ENCODE measurements around the gene RGP1. TPM values are rescaled to one million over a fixed set of nuclear protein-coding genes. Genes with fewer than 3 reads are reported as not detected.
A peak's percentile ranks its signal among the peaks of the same experiment; 100 is the strongest.

The RGP1 gene
- total and polyA plus RNA-seq, 10 donors = 2.2 to 29.2 (median 21.2) TPM

DNA sequence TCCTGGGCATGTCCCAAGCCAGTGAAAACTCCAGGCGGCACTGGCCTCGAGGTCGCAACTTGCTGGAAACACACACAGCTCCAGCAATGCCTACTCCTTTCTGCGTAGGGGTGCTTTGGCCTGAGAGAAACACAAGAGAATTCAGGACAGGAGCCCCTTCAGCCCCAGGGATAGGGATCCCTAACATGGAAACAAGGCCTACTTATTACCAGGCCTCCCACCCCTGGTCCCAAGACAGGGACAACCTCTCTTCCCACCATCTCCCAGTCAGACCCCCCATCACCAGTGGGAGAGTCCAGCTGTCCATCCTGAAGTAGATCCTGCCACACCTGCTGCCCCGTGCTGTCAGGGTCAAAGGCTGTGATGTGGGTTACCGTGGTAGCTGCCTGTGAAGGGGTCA lies 8.8 kb upstream of the RGP1 start:
- Histone ChIP-seq H3K27me3 (replicated peaks in 1 of 7) (no peaks in the 10 kb centered on the region), H3K4me1 (peaks cover 3 to 61% (median 20%) of the 10 kb centered on the region in 6 donors), H3K27ac (peak overlapping the region in 1 of 8 donors; percentile 30), H3K4me3 (no peak overlapping the region), H3K9me3 (no peaks in the 10 kb centered on the region), H3K36me3 (peaks cover 8 to 100% (median 95%) of the 10 kb centered on the region in 6 donors)
- no peak for DNase-seq
- 88 to 96% (median 92%) methylated on average over 4 to 6 of the region's 6 CpGs for WGBS, 5 donors
- intact Hi-C loops (cut with DNase I; ENCODE audit: low total_unique reads) = loop anchor here (10.0 kb wide), 1 partner anchor 65 kb away; no protein-coding TSS in a partner anchor
- TF ChIP-seq CTCF (IDR thresholded peaks at IDR 0.05 in 8 of 11, conservative IDR thresholded peaks at IDR 0.05 in 3 of 11) (no peak), POLR2A (IDR thresholded peaks at IDR 0.05) (no peak), POLR2AphosphoS5 (IDR thresholded peaks at IDR 0.05) (no peak)

DNA sequence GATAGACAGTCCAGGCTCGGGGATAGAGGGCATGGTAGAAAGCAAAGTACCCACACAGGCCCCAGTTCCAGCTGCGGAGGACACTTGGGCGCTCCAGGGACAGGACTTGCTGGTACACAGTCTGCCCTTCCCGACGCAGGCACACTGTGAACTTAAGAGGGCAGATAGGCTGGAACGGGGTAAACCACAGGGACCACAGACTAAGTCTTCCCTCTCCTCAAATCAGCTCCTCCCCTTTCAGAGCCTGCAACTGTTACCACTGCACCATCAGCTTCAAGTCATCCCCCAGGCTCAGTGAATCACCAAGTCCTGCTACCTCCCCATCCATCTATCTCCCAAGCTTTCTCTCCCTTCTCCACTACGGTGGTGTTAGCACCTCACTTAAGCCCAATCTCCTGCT lies 7.3 kb upstream of the RGP1 start:
- no peak for TF ChIP-seq POLR2A (IDR thresholded peaks at IDR 0.05)
- TF ChIP-seq CTCF (IDR thresholded peaks at IDR 0.05 in 8 of 11, conservative IDR thresholded peaks at IDR 0.05 in 3 of 11) = no peak
- no peak for TF ChIP-seq POLR2AphosphoS5 (IDR thresholded peaks at IDR 0.05)
- H3K4me3 ChIP-seq = no peak overlapping the region
- DNase-seq = no peak
- WGBS, 5 donors = 59 to 75% (median 71%) methylated on average over 6 to 7 of the region's 7 CpGs
- H3K27ac ChIP-seq = no peak overlapping the region
- peaks cover 17 to 63% (median 24%) of the 10 kb centered on the region in 6 donors for H3K4me1 ChIP-seq
- intact Hi-C loops (cut with DNase I; ENCODE audit: low total_unique reads) = loop anchor here (10.0 kb wide), 1 partner anchor 63 kb away; no protein-coding TSS in a partner anchor
- H3K27me3 ChIP-seq (replicated peaks in 1 of 7) = no peaks in the 10 kb centered on the region
- H3K9me3 ChIP-seq = no peaks in the 10 kb centered on the region
- H3K36me3 ChIP-seq = peaks cover 4 to 94% (median 81%) of the 10 kb centered on the region in 6 donors

- no peak overlapping the region for H3K4me3 ChIP-seq
- no peaks in the 10 kb centered on the region for H3K27me3 ChIP-seq (replicated peaks in 1 of 7)
- no peak for DNase-seq
- TF ChIP-seq CTCF (IDR thresholded peaks at IDR 0.05 in 8 of 11, conservative IDR thresholded peaks at IDR 0.05 in 3 of 11) (no peak), POLR2A (IDR thresholded peaks at IDR 0.05) (no peak), POLR2AphosphoS5 (IDR thresholded peaks at IDR 0.05) (no peak)
- 42 to 73% (median 63%) methylated on average over 2 of the region's 2 CpGs for WGBS, 5 donors
- H3K4me1 ChIP-seq = peaks cover 29 to 70% (median 40%) of the 10 kb centered on the region in 6 donors
- H3K36me3 ChIP-seq = peaks cover 0 to 77% (median 64%) of the 10 kb centered on the region in 6 donors
- intact Hi-C loops (cut with DNase I; ENCODE audit: low total_unique reads) = loop anchor here (10.0 kb wide), 1 partner anchor 61 kb away; no protein-coding TSS in a partner anchor
- no peaks in the 10 kb centered on the region for H3K9me3 ChIP-seq
- H3K27ac ChIP-seq = peak overlapping the region in 2 of 8 donors; percentile 18 to 22
Observed at GRCh38 chr9:35743452-35743851, 5.6 kb upstream of the RGP1 start.

GRCh38 chr9:35743880-35744518 lies 5.1 kb upstream of the RGP1 start:
- DNase-seq = no peak
- intact Hi-C loops (cut with DNase I; ENCODE audit: low total_unique reads) = loop anchor here (10.0 kb wide), 1 partner anchor 61 kb away; no protein-coding TSS in a partner anchor
- no peaks in the 10 kb centered on the region for H3K27me3 ChIP-seq (replicated peaks in 1 of 7)
- H3K27ac ChIP-seq = peak overlapping the region in 2 of 8 donors; percentile 18 to 22
- no peak for TF ChIP-seq CTCF (IDR thresholded peaks at IDR 0.05 in 8 of 11, conservative IDR thresholded peaks at IDR 0.05 in 3 of 11)
- no peak for TF ChIP-seq POLR2AphosphoS5 (IDR thresholded peaks at IDR 0.05)
- TF ChIP-seq POLR2A (IDR thresholded peaks at IDR 0.05) = no peak
- no peaks in the 10 kb centered on the region for H3K9me3 ChIP-seq
- WGBS, 5 donors = 87 to 93% (median 90%) methylated on average over 8 of the region's 8 CpGs
- peaks cover 29 to 72% (median 41%) of the 10 kb centered on the region in 6 donors for H3K4me1 ChIP-seq
- peaks cover 0 to 72% (median 59%) of the 10 kb centered on the region in 6 donors for H3K36me3 ChIP-seq
- H3K4me3 ChIP-seq = no peak overlapping the region
